Stomach (tissue), 4 donors: ENCODE results near the gene OAF.

Source experiments
- CTCF ChIP-seq, 7 experiments: fragments of 450-650 bp in 4 of 7; fragments of 200-600 bp in 3 of 7; sonication (generic) in 3 of 7; IDR thresholded peaks; one replicate each; pipeline ENCODE4 v1.5.1; 2016 to 2019; ENCODE audit warnings: antibody characterized with exemption in 7 of 7, control low read depth in 2 of 7, mild to moderate bottlenecking in 1 of 7
- EP300 ChIP-seq: sonication (generic); formaldehyde crosslinking; IDR thresholded peaks from one replicate; pipeline ENCODE4 v1.6.1; 2017; ENCODE audit warnings: antibody characterized with exemption
- POLR2A ChIP-seq, 4 donors: fragments of 450-650 bp; IDR thresholded peaks; one replicate each; pipeline ENCODE4 v1.6.1; 2016; ENCODE audit warnings: antibody characterized with exemption in 4 of 4, control low read depth in 2 of 4, mild to moderate bottlenecking in 1 of 4, moderate library complexity in 1 of 4
- POLR2AphosphoS5 ChIP-seq, 3 donors: sonication (generic); formaldehyde crosslinking; IDR thresholded peaks; one replicate each; pipeline ENCODE4 v1.6.1; 2016; ENCODE audit warnings: antibody characterized with exemption in 3 of 3

GRCh38 chr11:120273432-120273831 lies 62.6 kb downstream of the OAF start:
- no peak for TF ChIP-seq POLR2A (IDR thresholded peaks at IDR 0.05)
- TF ChIP-seq EP300, result no peak
- TF ChIP-seq CTCF (IDR thresholded peaks at IDR 0.05), result no peak
- TF ChIP-seq POLR2AphosphoS5 (IDR thresholded peaks at IDR 0.05), result no peak
